HG03066 (cell line): Measurements from ENCODE around the gene TCAP.

Experiments
- ATAC-seq: cut with Tn5 transposase; IDR thresholded peaks from one replicate; pipeline ENCODE4 v1.9.1; 2021; ENCODE audit warnings: low read depth; ENCODE audit not compliant: unreplicated experiment

TCAP gene

GRCh38 chr17:39665642-39666224 lies 584 bp downstream of the TCAP start:
- no peak for ATAC-seq

GRCh38 chr17:39666231-39666600 lies 1.1 kb downstream of the TCAP start:
- ATAC-seq = no peak

DNA sequence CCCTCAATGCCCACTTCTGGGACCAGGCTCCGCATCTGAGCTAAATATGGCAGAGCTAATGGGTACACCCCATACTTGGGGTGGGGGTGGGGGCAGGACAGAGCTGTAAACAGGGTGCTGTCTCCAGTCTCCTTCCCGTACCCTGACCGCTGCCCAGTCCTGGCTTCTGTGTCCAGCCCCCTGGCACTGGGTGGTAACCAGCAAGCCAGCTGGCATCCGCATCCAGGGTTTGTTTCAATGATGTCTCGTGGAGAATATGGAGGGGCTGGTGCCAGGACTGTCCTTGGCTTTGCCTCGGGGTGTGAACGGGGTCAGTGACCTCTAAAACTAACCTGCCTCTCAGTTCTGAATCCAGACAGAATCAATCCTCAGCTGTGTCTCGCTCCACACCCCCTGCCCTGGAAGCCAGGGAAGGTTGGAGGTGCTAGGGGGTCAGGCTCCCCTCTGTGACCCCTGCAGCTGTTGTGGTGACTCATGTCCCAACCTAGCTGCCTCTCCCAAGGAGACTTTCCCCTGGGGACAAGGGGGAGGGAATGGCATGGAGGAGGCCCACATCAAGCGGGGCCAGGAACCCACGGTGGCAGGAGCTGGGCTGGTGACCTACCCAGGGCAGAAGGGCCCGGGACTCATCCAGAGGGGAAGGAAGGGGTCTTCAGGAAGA lies 1.6 kb downstream of the TCAP start:
- no peak for ATAC-seq

DNA sequence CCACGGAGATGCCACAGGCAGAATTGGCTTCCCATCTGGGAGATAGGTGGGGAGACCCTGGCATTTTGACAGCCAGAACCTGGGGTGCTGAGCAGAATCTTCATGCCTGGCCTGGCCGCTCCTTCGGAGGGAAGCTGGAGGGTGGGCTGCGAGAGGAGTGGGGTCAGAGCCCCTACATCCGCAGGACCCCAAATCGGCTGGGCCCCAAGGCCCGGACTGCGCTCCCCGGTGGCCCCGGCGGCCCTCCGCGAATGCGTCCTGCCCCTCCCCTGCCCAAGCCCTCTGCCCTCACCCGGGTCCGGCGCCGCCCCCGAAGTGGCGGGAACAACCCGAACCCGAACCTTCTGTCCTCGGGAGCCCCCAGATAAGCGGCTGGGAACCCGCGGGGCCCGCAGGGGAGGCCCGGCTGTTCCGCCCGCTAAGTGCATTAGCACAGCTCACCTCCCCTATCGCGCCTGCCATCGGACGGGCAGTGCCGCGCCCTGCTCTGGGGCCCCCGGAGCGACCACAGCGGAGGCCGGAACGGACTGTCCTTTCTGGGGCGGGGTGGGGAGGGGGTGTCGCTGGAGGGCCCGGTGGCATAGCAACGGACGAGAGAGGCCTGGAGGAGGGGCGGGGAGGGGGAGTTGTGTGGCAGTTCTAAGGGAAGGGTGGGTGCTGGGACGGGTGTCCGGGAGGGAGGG lies 2.3 kb downstream of the TCAP start:
- ATAC-seq = no peak

DNA sequence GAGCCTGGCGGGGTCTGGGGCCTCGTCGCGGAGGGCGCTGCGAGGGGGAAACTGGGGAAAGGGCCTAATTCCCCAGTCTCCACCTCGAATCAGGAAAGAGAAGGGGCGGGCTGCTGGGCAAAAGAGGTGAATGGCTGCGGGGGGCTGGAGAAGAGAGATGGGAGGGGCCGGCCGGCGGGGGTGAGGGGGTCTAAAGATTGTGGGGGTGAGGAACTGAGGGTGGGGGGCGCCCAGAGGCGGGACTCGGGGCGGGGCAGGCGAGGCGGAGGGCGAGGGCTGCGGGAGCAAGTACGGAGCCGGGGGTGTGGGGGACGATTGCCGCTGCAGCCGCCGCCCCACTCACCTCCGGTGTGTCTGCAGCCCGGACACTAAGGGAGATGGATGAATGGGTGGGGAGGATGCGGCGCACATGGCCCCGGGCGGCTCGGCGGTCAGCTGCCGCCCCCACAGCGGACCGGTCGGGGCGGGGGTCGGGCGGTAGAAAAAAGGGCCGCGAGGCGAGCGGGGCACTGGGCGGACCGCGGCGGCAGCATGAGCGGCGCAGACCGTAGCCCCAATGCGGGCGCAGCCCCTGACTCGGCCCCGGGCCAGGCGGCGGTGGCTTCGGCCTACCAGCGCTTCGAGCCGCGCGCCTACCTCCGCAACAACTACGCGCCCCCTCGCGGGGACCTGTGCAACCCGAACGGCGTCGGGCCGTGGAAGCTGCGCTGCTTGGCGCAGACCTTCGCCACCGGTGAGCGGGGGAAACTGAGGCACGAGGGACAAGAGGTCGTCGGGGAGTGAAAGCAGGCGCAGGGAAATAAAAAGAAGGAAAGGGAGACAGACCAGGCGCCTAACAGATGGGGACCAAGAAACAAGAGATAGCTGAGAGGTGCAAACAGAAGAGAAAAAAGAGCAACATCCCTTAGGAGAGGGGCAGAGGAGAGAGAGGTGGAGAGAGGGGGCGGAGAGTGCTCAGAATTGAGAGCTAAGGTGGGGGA lies 3.1 kb downstream of the TCAP start, which contains the start of gene PNMT:
Gene PNMT (plus strand): TSS at position 509 of the 980 bp plus-strand sequence. CDS start 23 bp downstream, at position 532.
- no peak for ATAC-seq

DNA sequence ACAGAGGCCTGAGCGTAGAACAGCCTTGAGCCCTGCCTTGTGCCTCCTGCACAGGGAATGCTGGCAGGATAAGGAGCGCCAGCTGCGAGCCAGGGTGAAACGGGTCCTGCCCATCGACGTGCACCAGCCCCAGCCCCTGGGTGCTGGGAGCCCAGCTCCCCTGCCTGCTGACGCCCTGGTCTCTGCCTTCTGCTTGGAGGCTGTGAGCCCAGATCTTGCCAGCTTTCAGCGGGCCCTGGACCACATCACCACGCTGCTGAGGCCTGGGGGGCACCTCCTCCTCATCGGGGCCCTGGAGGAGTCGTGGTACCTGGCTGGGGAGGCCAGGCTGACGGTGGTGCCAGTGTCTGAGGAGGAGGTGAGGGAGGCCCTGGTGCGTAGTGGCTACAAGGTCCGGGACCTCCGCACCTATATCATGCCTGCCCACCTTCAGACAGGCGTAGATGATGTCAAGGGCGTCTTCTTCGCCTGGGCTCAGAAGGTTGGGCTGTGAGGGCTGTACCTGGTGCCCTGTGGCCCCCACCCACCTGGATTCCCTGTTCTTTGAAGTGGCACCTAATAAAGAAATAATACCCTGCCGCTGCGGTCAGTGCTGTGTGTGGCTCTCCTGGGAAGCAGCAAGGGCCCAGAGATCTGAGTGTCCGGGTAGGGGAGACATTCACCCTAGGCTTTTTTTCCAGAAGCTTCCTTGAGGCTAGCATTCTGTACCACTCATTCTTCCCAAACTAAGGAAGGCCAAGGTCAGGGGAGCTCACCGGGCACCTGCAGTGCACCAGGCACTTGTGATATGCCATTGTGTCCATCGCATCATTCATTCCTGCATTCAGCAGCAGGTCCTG lies 5.0 kb downstream of the TCAP start:
- no peak for ATAC-seq

- ATAC-seq = no peak
Measured at GRCh38 chr17:39670746-39671145, 5.6 kb downstream of the TCAP start.

GRCh38 chr17:39671651-39672521 lies 6.7 kb downstream of the TCAP start:
- no peak for ATAC-seq

DNA sequence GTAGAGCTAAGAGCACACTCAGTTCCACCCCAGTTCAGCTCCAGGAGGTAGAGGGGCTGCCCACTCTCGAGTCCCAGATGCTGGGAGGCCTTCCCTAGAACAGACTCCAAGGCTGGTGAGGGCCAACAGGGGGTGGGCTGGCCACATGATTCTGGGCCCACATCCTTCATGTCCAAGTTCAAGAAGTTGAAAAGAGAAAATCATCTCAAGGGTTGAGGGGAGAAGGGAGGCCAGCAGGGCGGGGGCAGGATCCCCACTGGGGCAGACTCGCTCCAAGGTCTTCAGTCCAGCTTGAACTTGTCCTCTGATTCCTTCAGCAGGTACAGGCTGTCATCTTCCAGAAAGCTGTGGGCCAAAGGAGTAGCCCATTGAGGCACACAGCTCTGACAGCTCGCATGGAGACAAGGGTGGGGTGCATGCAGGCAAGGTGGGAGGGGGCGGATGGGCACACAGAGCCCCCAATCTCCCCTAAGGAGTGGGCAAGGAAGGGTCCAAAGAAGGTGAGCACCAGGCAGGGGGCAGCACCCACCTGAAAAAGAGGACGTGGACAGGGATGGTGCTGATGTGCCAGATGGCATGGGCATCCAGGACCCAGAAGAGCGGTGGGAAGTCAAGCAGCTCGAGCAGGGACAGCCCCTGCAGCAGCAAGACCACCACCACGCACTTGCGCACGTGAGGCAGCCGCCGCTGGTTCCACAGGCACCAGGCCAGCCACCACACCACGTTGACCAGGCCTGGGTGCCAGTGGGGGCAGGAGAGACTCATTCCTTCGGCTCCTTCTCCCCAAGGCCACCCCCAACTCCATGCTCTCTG lies 7.6 kb downstream of the TCAP start:
- no peak for ATAC-seq

DNA sequence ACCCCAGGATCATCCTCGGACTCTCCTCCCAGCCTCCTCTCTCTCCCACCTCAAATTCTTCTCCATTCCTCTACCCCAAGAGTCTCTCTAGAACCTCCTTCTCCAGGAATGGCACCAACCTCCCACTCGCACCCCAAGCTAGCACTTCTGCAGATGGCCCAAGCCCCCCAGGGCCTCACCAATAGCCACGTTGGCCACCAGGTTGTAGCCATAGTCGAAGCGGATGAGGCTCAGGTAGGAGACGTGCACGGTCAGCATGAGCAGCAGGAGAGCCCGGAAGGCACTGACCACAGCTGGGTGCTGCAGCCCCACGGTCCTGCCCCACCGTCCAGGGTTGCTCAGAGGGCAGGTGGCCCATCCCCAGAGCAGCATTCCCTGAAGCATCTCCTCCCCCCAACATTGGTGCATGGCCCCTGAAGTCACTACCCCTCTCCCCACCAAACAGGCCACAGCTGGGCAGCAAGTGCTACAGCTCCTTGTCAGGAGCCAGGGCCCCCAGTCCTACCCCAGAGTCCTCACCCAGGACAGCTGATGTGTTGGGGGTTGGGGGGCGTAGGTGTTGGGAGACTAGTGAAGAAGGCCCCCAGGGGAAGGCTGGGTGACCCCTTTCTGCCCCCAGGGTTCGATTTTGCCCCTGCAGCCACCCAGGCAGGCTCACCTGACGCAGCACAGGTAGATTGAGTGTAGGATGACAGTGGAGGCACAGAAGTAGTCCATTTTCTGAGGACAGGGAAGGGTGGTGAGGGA lies 8.4 kb downstream of the TCAP start:
- ATAC-seq = no peak

GRCh38 chr17:39674179-39674578 lies 9.0 kb downstream of the TCAP start:
- ATAC-seq = no peak

- ATAC-seq = no peak
Measured at GRCh38 chr17:39674702-39675389, 9.7 kb downstream of the TCAP start.

DNA sequence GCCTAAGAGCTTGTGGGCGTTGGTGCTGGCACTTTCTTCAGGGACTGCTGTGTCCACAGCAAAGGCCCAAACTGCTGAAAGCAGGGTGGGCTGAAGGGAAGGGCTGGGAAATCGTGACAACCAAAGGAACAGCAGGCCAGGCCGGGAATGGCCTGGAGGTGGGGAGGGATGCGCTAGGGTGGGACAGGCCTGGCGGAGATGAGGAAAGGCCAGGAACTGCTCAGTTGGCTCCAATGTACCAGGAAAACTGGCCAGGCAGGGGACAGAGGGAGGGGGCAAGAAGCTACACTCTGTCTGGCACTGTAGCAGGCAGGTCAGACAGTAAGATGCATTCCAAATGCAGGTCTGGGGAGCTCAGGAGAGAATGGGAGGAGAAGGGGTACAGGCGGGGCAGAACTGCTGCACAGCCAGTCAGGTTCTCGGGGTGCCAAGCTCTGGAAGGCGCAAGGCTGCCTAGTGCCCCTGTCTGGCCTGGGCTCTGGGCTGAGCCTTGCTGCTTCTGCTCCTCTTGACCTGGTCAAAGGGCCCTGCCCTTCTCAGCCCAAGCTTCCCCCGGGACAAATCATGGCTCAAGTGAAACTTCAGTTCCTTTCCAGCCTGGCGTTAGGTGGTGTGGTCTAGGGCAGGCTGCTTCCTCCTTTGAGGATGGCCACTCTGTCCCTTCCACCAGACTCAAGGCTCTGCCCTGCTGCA lies 10.4 kb downstream of the TCAP start:
- no peak for ATAC-seq

GRCh38 chr17:39676198-39676819 lies 11.2 kb downstream of the TCAP start:
- no peak for ATAC-seq

DNA sequence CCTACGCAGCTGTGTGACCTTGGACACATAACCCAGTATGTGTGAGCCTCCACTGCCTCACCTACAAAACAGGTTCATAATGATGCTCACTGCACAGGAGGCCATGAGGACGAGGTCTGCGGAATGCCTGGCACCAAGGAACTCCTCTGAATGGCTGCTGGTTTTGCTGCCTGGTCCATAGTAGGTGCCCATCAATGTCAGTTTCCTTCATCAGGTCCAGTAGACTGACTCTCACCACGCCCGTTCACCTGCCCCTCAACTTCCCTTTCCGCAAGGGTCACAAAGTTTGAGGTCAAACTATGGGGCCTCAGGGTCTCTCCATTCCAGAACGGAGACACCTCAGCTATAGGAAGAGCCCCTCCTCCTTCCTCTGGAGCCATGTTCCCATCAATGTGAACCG lies 11.9 kb downstream of the TCAP start:
- no peak for ATAC-seq
